Measurements from ENCODE around the gene CGAS.

CGAS gene

GRCh38 chr6:73461537-73462350, 9.6 kb upstream of the CGAS start, which contains the start of gene MTO1 (continued):
- TF ChIP-seq ZBTB48 (tag by site-specific recombination; IDR thresholded peaks at IDR 0.05) (no peak), ZNF302 (tag by site-specific recombination; IDR thresholded peaks at IDR 0.05; ENCODE audit: low read depth) (peak; percentile 60; the same call in 1 of the 2 replicates), ZSCAN16 (tag by site-specific recombination; IDR thresholded peaks at IDR 0.05) (no peak), ZNF214 (tag by site-specific recombination; IDR thresholded peaks at IDR 0.05; ENCODE audit: borderline replicate concordance) (peak; percentile 52; the same call in 1 of the 2 replicates), ZNF670 (tag by site-specific recombination; IDR thresholded peaks at IDR 0.05; ENCODE audit: low read depth) (no peak), ZNF660 (tag by site-specific recombination; IDR thresholded peaks at IDR 0.05) (peak; percentile 61; the same call in 1 of the 2 replicates), ZNF610 (tag by site-specific recombination; IDR thresholded peaks at IDR 0.05; ENCODE audit: borderline replicate concordance) (peak; percentile 61; the same call in 1 of the 2 replicates), ZNF501 (tag by site-specific recombination; IDR thresholded peaks at IDR 0.05) (peak; percentile 100), ZNF140 (tag by site-specific recombination; IDR thresholded peaks at IDR 0.05) (peak; percentile 96), ZNF580 (tag by site-specific recombination; IDR thresholded peaks at IDR 0.05) (peak; percentile 93), ZNF2 (tag by site-specific recombination; IDR thresholded peaks at IDR 0.05) (peak; percentile 69), ZNF18 (tag by site-specific recombination; IDR thresholded peaks at IDR 0.05) (peak; percentile 61; the same call in 1 of the 2 replicates), ZNF654 (tag by site-specific recombination; IDR thresholded peaks at IDR 0.05; ENCODE audit: low read depth) (peak; percentile 83), ZNF707 (tag by site-specific recombination; IDR thresholded peaks at IDR 0.05) (no peak), ZNF837 (tag by site-specific recombination; IDR thresholded peaks at IDR 0.05) (no peak), GLI2 (tag by site-specific recombination; IDR thresholded peaks at IDR 0.05; ENCODE audit: borderline replicate concordance, low read depth) (peak; percentile 84; the same call in 1 of the 2 replicates), ZBTB7A (tag by site-specific recombination; IDR thresholded peaks at IDR 0.05; ENCODE audit: low read depth) (no peak), ZBTB21 (tag by site-specific recombination; IDR thresholded peaks at IDR 0.05) (peak; percentile 86), BCL11B (tag by site-specific recombination; IDR thresholded peaks at IDR 0.05; ENCODE audit: low read depth) (no peak; the same call in 1 of the 2 replicates), ZNF629 (tag by site-specific recombination; IDR thresholded peaks at IDR 0.05) (peak; percentile 88), ZNF148 (tag by site-specific recombination; IDR thresholded peaks at IDR 0.05; ENCODE audit: borderline replicate concordance) (no peak), ZNF555 (tag by site-specific recombination; conservative IDR thresholded peaks at IDR 0.05) (peak; percentile 100), ZNF664 (tag by site-specific recombination; IDR thresholded peaks at IDR 0.05) (peak; percentile 97), ZNF311 (tag by site-specific recombination; IDR thresholded peaks at IDR 0.05; ENCODE audit: borderline replicate concordance) (no peak), KLF17 (tag by site-specific recombination; IDR thresholded peaks at IDR 0.05) (no peak), ZNF146 (tag by site-specific recombination; IDR thresholded peaks at IDR 0.05) (peak; percentile 32; the same call in 1 of the 2 replicates), SP7 (tag by site-specific recombination; IDR thresholded peaks at IDR 0.05) (peak; percentile 73), KLF16 (tag by site-specific recombination; IDR thresholded peaks at IDR 0.05) (peak; percentile 22; the same call in 1 of the 2 replicates), ZNF184 (tag by site-specific recombination; IDR thresholded peaks at IDR 0.05) (no peak), PRDM4 (tag by site-specific recombination; IDR thresholded peaks at IDR 0.05) (peak; percentile 61; the same call in 1 of the 2 replicates), ZBTB17 (tag by site-specific recombination; IDR thresholded peaks at IDR 0.05) (peak; percentile 91)

All from HEK293 (cell line).